ENCODE data around the gene DNASE2B. TPM values are rescaled to one million over a fixed set of nuclear protein-coding genes. Genes with fewer than 3 reads are reported as not detected.

Gene DNASE2B
- total and polyA plus RNA-seq, 4 experiments from 2014 or later = not detected

DNA sequence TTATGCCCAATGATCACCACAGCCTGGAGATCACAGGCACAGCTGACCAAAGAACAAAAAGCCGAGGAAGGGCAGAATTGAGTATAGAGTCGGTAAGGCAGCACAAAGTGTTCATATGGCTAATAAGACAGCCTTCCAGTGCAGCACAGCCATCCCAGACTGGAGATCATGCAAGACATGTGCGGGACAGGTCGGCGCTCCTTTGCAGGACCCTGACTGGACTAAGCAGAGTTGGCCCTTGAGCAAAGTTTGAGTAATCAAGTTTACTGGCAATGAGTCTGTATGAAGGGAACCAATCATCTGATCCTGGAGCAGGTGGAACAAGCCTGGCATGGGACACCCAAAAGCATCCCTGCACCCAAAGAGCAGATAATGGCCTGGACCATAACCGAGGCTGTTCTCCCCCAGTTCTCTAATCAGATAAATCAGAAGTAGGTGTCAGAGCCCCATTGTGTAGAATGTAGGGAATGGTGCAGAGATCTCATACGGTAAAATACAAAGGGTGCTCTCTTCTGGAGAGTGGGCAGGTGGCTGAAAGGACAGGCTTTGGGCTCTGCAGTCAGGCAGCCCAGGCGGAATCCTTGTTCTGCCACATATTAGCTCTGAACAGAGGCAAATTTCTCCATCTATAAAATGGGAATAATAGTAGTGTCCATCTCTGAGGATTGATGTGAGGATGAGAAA, 10.7 kb upstream of the DNASE2B start:
- intact Hi-C loops (cut with micrococcal nuclease) = no loop called here

GRCh38 chr1:84390226-84390625, 8.1 kb upstream of the DNASE2B start:
- Histone ChIP-seq H3K27ac (ENCODE audit: low read depth, low read length) (no peak overlapping the region), H3K9me3 (ENCODE audit: control insufficient read depth in 1 of 2, low read length in 2 of 2) (no peaks in the 10 kb centered on the region), H3K4me1 (ENCODE audit: insufficient read depth, low read length) (no peaks in the 10 kb centered on the region), H3K27me3 (ENCODE audit: insufficient read depth, low read length) (no peaks in the 10 kb centered on the region), H3K36me3 (ENCODE audit: insufficient read depth, low read length) (no peaks in the 10 kb centered on the region), H3K4me3 (ENCODE audit: low read length in 2 of 2) (no peak overlapping the region)
- H3K4me3 Mint-ChIP-seq = no peak overlapping the region
- intact Hi-C loops (cut with micrococcal nuclease) = no loop called here
- no peaks in the 10 kb centered on the region for H3K36me3 Mint-ChIP-seq
- H3K9me3 Mint-ChIP-seq = no peaks in the 10 kb centered on the region
- DNase-seq = no peak
- no peaks in the 10 kb centered on the region for H3K4me1 Mint-ChIP-seq
- ChIA-PET CTCF (ENCODE audit: partially characterized antibody) (no interaction called here), POLR2A (ENCODE audit: partially characterized antibody) (no interaction called here)
- H3K27ac Mint-ChIP-seq = no peak overlapping the region
- H3K27me3 Mint-ChIP-seq = no peaks in the 10 kb centered on the region

More for the DNA sequence above, 10.7 kb upstream of the DNASE2B start:
- no peaks in the 10 kb centered on the region for H3K36me3 Mint-ChIP-seq
- Histone ChIP-seq H3K27ac (ENCODE audit: low read depth, low read length) (no peak overlapping the region), H3K4me3 (ENCODE audit: low read length in 2 of 2) (no peak overlapping the region), H3K9me3 (ENCODE audit: control insufficient read depth in 1 of 2, low read length in 2 of 2) (no peaks in the 10 kb centered on the region), H3K4me1 (ENCODE audit: insufficient read depth, low read length) (no peaks in the 10 kb centered on the region), H3K27me3 (ENCODE audit: insufficient read depth, low read length) (no peaks in the 10 kb centered on the region), H3K36me3 (ENCODE audit: insufficient read depth, low read length) (no peaks in the 10 kb centered on the region)
- ChIA-PET CTCF (ENCODE audit: partially characterized antibody) (interaction anchor here (0.6 to 1.3 kb wide), 2 partner anchors 9 to 12 kb away, joined by 3 read pairs; no protein-coding TSS in a partner anchor), POLR2A (ENCODE audit: partially characterized antibody) (no interaction called here)
- peaks cover 0 to 5% of the 10 kb centered on the region in 2 donors for H3K27me3 Mint-ChIP-seq
- no peaks in the 10 kb centered on the region for H3K9me3 Mint-ChIP-seq
- H3K27ac Mint-ChIP-seq = no peak overlapping the region
- no peak for DNase-seq
- H3K4me1 Mint-ChIP-seq = no peaks in the 10 kb centered on the region
- no peak overlapping the region for H3K4me3 Mint-ChIP-seq

- H3K36me3 ChIP-seq (ENCODE audit: insufficient read depth, low read length) = no peaks in the 10 kb centered on the region
- no peaks in the 10 kb centered on the region for H3K27me3 ChIP-seq (ENCODE audit: insufficient read depth, low read length)
- CTCF ChIA-PET (ENCODE audit: partially characterized antibody) = interaction anchor here (0.6 kb wide), 1 partner anchor 8 kb away, joined by 4 read pairs; no protein-coding TSS in a partner anchor
- H3K4me3 ChIP-seq (ENCODE audit: low read length in 2 of 2) = no peak overlapping the region
- peaks cover 0 to 3% of the 10 kb centered on the region in 2 donors for H3K27me3 Mint-ChIP-seq
- intact Hi-C loops (cut with micrococcal nuclease) = no loop called here
- no peak overlapping the region for H3K4me3 Mint-ChIP-seq
- H3K36me3 Mint-ChIP-seq = no peaks in the 10 kb centered on the region
- DNase-seq = no peak
- no peak overlapping the region for H3K27ac Mint-ChIP-seq
- no peaks in the 10 kb centered on the region for H3K9me3 ChIP-seq (ENCODE audit: control insufficient read depth in 1 of 2, low read length in 2 of 2)
- H3K4me1 Mint-ChIP-seq = no peaks in the 10 kb centered on the region
- no peaks in the 10 kb centered on the region for H3K4me1 ChIP-seq (ENCODE audit: insufficient read depth, low read length)
- H3K27ac ChIP-seq (ENCODE audit: low read depth, low read length) = no peak overlapping the region
- POLR2A ChIA-PET (ENCODE audit: partially characterized antibody) = no interaction called here
- no peaks in the 10 kb centered on the region for H3K9me3 Mint-ChIP-seq
Observed at GRCh38 chr1:84401156-84401555, 2.9 kb downstream of the DNASE2B start.

GRCh38 chr1:84402060-84402459, 3.8 kb downstream of the DNASE2B start:
- Histone ChIP-seq H3K4me3 (ENCODE audit: low read length in 2 of 2) (no peak overlapping the region), H3K36me3 (ENCODE audit: insufficient read depth, low read length) (no peaks in the 10 kb centered on the region), H3K4me1 (ENCODE audit: insufficient read depth, low read length) (no peaks in the 10 kb centered on the region), H3K9me3 (ENCODE audit: control insufficient read depth in 1 of 2, low read length in 2 of 2) (no peaks in the 10 kb centered on the region), H3K27me3 (ENCODE audit: insufficient read depth, low read length) (no peaks in the 10 kb centered on the region), H3K27ac (ENCODE audit: low read depth, low read length) (no peak overlapping the region)
- Mint-ChIP-seq H3K27me3 (peaks cover 0 to 3% of the 10 kb centered on the region in 2 donors), H3K4me3 (no peak overlapping the region), H3K36me3 (no peaks in the 10 kb centered on the region), H3K27ac (no peak overlapping the region), H3K9me3 (no peaks in the 10 kb centered on the region), H3K4me1 (no peaks in the 10 kb centered on the region)
- DNase-seq = no peak
- POLR2A ChIA-PET (ENCODE audit: partially characterized antibody) = no interaction called here
- intact Hi-C loops (cut with micrococcal nuclease) = no loop called here
- CTCF ChIA-PET (ENCODE audit: partially characterized antibody) = no interaction called here

GRCh38 chr1:84402501-84402900, 4.2 kb downstream of the DNASE2B start:
- Histone ChIP-seq H3K4me1 (ENCODE audit: insufficient read depth, low read length) (no peaks in the 10 kb centered on the region), H3K27me3 (ENCODE audit: insufficient read depth, low read length) (no peaks in the 10 kb centered on the region), H3K36me3 (ENCODE audit: insufficient read depth, low read length) (no peaks in the 10 kb centered on the region), H3K4me3 (ENCODE audit: low read length in 2 of 2) (no peak overlapping the region), H3K9me3 (ENCODE audit: control insufficient read depth in 1 of 2, low read length in 2 of 2) (no peaks in the 10 kb centered on the region), H3K27ac (ENCODE audit: low read depth, low read length) (no peak overlapping the region)
- no peaks in the 10 kb centered on the region for H3K9me3 Mint-ChIP-seq
- no peaks in the 10 kb centered on the region for H3K4me1 Mint-ChIP-seq
- no peaks in the 10 kb centered on the region for H3K36me3 Mint-ChIP-seq
- H3K4me3 Mint-ChIP-seq = no peak overlapping the region
- no peak overlapping the region for H3K27ac Mint-ChIP-seq
- intact Hi-C loops (cut with micrococcal nuclease) = no loop called here
- CTCF ChIA-PET (ENCODE audit: partially characterized antibody) = no interaction called here
- DNase-seq = no peak
- peaks cover 0 to 3% of the 10 kb centered on the region in 2 donors for H3K27me3 Mint-ChIP-seq
- POLR2A ChIA-PET (ENCODE audit: partially characterized antibody) = no interaction called here

GRCh38 chr1:84403347-84403746, 5.1 kb downstream of the DNASE2B start:
- Mint-ChIP-seq H3K9me3 (no peaks in the 10 kb centered on the region), H3K4me3 (no peak overlapping the region), H3K36me3 (no peaks in the 10 kb centered on the region), H3K27me3 (peaks cover 0 to 2% of the 10 kb centered on the region in 2 donors), H3K4me1 (no peaks in the 10 kb centered on the region), H3K27ac (no peak overlapping the region)
- Histone ChIP-seq H3K4me1 (ENCODE audit: insufficient read depth, low read length) (no peaks in the 10 kb centered on the region), H3K27me3 (ENCODE audit: insufficient read depth, low read length) (no peaks in the 10 kb centered on the region), H3K27ac (ENCODE audit: low read depth, low read length) (no peak overlapping the region), H3K36me3 (ENCODE audit: insufficient read depth, low read length) (no peaks in the 10 kb centered on the region), H3K4me3 (ENCODE audit: low read length in 2 of 2) (no peak overlapping the region), H3K9me3 (ENCODE audit: control insufficient read depth in 1 of 2, low read length in 2 of 2) (no peaks in the 10 kb centered on the region)
- no peak for DNase-seq
- intact Hi-C loops (cut with micrococcal nuclease) = no loop called here
- ChIA-PET CTCF (ENCODE audit: partially characterized antibody) (interaction anchor here (0.7 to 0.9 kb wide), 2 partner anchors 9 to 222 kb away, joined by 3 read pairs; no protein-coding TSS in a partner anchor), POLR2A (ENCODE audit: partially characterized antibody) (no interaction called here)

- Histone ChIP-seq H3K36me3 (ENCODE audit: insufficient read depth, low read length) (no peaks in the 10 kb centered on the region), H3K4me1 (ENCODE audit: insufficient read depth, low read length) (no peaks in the 10 kb centered on the region), H3K4me3 (ENCODE audit: low read length in 2 of 2) (no peak overlapping the region), H3K9me3 (ENCODE audit: control insufficient read depth in 1 of 2, low read length in 2 of 2) (no peaks in the 10 kb centered on the region), H3K27ac (ENCODE audit: low read depth, low read length) (no peak overlapping the region), H3K27me3 (ENCODE audit: insufficient read depth, low read length) (no peaks in the 10 kb centered on the region)
- Mint-ChIP-seq H3K27me3 (peaks cover 0 to 2% of the 10 kb centered on the region in 2 donors), H3K9me3 (no peaks in the 10 kb centered on the region), H3K4me1 (no peaks in the 10 kb centered on the region), H3K36me3 (no peaks in the 10 kb centered on the region), H3K27ac (peak overlapping the region in 1 of 7 donors; percentile 18), H3K4me3 (no peak overlapping the region)
- POLR2A ChIA-PET (ENCODE audit: partially characterized antibody) = no interaction called here
- DNase-seq = no peak
- CTCF ChIA-PET (ENCODE audit: partially characterized antibody) = interaction anchor here (1.4 kb wide), 1 partner anchor 25 kb away, joined by 3 read pairs; no protein-coding TSS in a partner anchor
- intact Hi-C loops (cut with micrococcal nuclease) = no loop called here
Observed at GRCh38 chr1:84406346-84406861, 8.1 kb downstream of the DNASE2B start.

Data from CD4-positive, alpha-beta memory T cell (primary cell).